Stimulated activated CD8-positive, alpha-beta memory T cell treated with anti-CD3 and anti-CD28 coated beads, Interleukin-7, amount 100 ng/mL, for 4 hours (primary cell): Measurements from ENCODE around the gene EGLN1.
A peak's percentile ranks its signal among the peaks of the same experiment; 100 is the strongest.

Experiments
- DNase-seq, 2 donors: peaks; one replicate each; pipeline ENCODE4 v3.0.0-alpha.2; 2020; ENCODE audit warnings: low read depth in 2 of 2

EGLN1 gene

GRCh38 chr1:231421546-231421970, 529 bp downstream of the EGLN1 start:
- DNase-seq, result peak in 1 of 2 donors; percentile 27

DNA sequence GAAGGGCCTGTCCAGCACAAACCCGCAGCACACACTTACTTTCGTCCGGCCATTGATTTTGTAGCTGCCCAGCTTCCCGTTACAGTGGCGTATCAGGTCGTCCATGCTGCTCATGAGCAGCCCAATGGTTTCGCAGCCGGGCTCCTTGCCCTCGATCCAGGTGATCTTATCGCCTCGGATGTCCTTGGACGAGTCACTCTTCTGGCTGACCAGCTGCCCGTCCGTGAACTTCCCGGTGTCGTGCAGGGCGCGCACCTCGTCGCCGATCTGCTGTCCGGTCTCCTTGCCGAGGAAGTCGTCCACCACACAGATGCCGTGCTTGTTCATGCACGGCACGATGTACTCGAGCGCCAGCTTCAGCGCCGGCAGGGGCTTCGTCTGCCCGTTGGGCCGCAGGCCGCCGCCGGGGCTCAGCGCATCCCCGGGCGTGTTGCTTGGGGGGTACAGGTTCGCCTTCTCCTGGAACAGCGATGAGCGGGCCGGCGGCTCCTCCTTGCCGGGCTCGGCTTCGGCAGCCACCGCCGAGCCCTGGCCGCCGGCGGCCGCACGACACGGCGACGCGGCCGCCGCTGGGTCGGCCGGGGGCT, 1.0 kb downstream of the EGLN1 start:
- peak in 1 of 2 donors; percentile 39 for DNase-seq

- no peak for DNase-seq
Observed at GRCh38 chr1:231420299-231420958, 1.7 kb downstream of the EGLN1 start.

DNA sequence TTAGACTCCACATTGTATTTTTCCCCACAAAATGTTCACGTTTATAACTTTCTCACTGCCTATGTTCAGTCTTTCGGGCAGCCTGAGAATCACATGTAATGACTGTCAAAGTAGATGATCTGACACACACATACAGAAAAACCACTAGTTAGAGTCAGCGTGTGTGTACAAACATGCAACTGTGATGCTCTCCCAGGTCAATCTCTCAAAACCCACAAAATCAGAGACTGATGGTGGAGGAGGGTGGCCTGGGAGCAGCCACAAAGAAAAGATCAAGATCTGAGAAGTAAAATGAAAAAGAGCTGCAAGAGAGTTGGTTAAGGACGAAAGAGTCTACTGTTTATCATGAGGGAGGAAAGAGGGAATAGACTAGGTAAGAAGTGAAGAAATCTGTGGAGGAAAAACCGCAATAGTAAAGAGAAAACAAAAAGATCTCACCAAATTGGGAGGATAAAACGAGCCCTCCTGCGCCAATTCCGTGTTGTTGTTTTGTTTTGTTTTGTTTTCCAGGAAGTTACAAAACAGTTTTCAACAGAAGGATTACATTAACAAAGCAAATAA, 2.3 kb downstream of the EGLN1 start:
- DNase-seq, result no peak

GRCh38 chr1:231419147-231419546, 2.9 kb downstream of the EGLN1 start:
- DNase-seq, result no peak

GRCh38 chr1:231418741-231419107, 3.4 kb downstream of the EGLN1 start:
- no peak for DNase-seq

- DNase-seq, result no peak
Observed at GRCh38 chr1:231418101-231418740, 3.9 kb downstream of the EGLN1 start.

DNA sequence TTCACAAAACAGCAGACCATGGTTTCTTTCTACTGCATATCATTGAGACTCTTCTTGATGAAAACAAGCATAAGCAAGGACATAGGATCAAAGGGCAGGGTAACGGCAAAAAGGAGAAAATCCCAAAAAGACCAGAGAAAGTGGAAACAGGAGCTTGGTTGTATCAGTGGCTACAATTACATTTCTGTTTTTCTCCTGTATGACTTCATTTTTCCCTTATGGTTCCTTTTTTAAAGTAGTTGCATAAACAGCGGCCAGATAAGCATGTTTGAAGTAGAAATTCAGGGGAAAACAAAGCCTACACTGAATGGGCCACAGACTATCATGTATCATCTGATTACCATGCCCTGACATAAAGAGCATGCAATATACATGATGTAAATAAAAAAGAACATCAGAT, 4.6 kb downstream of the EGLN1 start:
- no peak for DNase-seq

DNA sequence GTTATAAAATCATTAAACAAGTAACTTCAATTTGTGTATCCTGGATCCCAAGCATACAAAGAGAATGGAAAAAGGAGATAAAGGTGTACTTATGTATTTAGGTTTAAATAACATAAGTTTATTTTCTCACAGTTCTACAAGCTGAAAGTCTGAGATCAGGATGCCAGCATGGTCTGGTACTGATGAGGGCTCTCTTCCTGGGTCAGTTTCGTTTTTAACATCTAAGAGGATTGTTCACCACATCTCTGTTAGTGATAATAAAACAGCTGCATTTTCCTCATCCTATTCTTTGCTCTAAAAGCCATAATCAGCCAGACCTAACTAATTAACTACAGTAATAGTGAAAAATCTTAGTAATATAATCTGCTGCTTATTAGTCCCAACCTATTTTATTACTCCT, 5.2 kb downstream of the EGLN1 start:
- no peak for DNase-seq

DNA sequence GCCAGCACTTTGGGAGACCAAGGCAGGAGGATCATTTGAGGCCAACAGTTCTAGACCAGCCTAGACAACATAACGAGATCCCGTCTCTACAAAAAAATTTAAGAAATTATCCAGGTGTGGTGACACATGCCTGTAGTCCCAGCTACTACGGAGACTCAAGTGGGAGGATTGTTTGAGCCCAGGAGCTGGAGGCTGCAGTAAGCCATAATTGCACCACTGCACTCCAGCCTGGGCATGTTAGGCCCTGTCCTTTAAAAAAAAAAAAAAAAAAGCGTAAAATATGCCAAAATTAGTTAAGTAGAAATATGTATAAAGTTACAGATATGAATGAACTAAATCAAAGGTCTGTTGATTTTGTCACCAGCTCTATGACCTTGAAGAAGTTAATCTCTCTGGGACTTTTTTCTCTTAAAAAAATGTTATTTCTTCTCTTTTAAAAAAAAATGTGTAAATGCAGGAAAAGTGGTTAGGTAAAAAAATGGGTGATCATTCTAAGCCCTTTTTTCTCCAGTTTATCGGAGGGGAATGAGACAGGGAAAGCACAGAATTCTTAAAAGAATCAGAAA, 7.0 kb downstream of the EGLN1 start:
- DNase-seq, result no peak

- DNase-seq, result no peak
Observed at GRCh38 chr1:231414260-231415016, 7.6 kb downstream of the EGLN1 start.

DNA sequence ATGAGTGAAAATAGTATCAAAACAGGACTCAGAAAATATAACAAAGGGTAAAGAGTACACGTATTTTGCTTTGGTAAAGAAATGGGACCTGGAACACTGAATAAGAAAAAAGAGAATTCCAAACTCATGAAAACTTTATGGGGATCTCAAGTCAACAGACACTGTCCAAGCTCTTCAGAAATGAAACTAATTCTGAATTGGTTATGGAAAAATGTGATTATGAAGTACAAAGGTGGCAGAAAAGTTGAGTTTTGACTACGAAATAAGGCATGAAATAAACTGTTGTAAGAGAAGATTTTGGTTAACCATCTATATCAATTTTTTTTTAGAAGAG, 8.4 kb downstream of the EGLN1 start:
- DNase-seq, result no peak

GRCh38 chr1:231411036-231411531, 11.0 kb downstream of the EGLN1 start:
- DNase-seq, result no peak

- no peak for DNase-seq
Observed at GRCh38 chr1:231410036-231410612, 12.0 kb downstream of the EGLN1 start.

- DNase-seq, result no peak
Observed at GRCh38 chr1:231408528-231409094, 13.5 kb downstream of the EGLN1 start.

DNA sequence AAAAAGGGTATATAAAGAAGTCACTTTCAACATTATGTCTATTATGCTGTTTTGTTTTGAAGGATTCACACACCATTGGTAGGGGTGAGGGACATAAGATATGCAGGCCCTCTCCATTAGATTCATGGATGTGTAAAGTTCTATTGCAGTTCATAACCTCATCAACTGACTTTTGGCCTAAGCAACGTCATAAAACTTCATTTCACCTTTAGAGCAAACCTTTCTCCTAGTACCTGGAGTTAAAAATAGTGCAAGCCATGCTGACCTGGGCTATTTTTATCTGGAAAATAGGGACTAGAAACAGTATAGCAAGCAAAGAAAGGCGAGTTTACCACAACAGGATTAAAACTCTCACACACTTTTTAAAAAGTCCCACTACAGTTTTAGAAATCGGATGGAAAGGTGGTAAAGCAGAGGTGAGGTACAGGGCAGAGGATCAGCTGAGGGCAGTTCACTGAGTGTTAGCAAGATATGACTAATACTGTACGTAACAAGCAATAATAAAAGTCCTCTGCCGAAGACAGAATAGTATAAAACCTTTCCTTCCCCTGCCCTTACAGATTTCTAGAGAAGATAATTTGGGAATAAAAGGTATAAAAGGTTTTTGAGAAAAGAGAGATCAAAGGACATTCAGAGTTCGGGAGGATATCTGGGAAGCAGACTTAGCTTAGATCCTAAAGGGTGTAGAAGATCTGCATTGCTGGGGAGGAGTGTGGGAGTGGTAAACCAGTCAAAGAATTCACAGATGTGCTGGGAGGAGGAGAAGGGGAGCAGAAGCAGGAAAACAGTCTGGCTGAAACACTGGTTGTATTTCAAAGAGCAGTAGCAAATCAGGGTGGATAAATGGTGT, 14.3 kb downstream of the EGLN1 start:
- DNase-seq, result no peak

- no peak for DNase-seq
Observed at GRCh38 chr1:231407049-231407448, 15.0 kb downstream of the EGLN1 start.

DNA sequence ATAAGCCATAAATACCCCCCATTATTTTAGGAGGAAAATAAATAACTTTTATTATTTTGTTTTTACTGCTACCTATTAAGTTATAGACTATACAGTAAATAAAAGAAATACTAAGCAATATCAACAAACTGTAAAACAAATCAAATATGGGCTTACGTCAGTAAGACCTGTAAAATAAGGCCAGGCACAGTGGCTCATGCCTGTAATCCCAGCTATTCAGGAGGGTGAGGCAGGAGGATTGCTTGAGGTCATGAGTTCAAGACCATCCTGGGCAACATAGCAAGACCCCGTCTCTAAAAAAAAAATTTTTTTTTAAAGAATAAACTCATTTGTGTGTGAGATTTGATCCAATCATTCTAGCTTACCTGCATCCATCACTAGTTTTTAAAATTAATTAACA, 17.8 kb downstream of the EGLN1 start:
- DNase-seq, result no peak

DNA sequence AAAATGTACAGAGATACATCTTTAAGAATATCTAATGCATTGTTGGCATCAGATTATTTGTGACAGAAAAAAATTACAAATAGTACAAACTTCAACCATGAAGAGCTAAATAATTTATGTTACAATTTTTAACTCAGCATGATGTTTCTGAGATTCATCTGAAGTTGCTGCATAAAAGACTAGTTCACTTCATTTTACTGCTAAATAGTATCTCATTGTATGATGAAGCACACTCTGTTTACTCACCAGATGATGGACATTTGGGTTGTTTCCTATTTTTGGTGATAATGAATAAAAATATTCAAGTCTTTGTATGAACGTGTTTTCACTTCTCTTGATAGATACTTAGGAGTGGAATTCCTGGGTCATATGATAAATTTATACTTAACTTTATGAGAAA, 20.6 kb downstream of the EGLN1 start:
- no peak for DNase-seq
